GM12801 (cell line): ENCODE results near the gene GBX2.

Experiments
- CTCF ChIP-seq: IDR thresholded peaks from one replicate; pipeline ENCODE4 v1.5.1; 2011; ENCODE audit warnings: control low read depth; ENCODE audit not compliant: insufficient read length; ENCODE audit errors: extremely low read depth

The GBX2 gene

DNA sequence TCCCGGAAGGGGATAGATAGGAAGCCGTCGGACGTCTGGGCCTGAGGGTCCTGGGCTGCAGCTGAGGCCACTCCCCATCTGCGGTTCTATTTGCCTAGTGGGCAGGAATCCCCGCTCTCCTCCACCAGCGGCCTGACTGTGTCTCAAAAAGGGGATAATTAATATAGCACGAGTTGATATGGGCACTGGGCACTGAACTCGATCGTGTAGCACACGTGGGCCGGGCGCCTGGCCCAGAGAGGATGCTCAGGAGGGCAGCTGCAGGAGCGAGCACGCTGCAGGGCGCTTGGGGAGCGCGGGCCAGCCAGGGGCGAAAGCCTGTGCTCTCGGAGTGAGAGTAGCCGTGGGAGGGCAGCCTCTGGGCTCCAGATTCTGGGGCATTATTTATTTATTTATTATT lies 8.8 kb upstream of the GBX2 start:
- TF ChIP-seq CTCF, result no peak

DNA sequence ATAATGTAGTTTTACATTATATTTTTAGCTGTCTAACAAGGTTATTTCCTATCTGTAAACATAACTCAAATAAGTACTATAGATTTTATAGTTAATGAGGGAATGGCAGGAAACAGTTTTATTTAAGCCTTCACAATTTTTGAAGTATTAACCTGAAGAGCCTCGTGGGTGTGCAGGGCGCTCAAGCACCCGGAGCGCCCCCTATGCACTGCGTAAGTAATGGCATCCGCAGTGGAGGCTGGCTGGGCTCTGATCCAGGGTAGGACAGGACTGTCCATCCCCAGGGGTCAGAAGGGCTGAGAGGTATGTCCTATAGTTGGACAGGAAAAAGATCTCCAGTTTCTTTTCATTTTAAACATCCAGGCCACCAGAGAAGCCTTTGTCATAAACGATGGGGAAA lies 8.2 kb upstream of the GBX2 start:
- TF ChIP-seq CTCF, result no peak

DNA sequence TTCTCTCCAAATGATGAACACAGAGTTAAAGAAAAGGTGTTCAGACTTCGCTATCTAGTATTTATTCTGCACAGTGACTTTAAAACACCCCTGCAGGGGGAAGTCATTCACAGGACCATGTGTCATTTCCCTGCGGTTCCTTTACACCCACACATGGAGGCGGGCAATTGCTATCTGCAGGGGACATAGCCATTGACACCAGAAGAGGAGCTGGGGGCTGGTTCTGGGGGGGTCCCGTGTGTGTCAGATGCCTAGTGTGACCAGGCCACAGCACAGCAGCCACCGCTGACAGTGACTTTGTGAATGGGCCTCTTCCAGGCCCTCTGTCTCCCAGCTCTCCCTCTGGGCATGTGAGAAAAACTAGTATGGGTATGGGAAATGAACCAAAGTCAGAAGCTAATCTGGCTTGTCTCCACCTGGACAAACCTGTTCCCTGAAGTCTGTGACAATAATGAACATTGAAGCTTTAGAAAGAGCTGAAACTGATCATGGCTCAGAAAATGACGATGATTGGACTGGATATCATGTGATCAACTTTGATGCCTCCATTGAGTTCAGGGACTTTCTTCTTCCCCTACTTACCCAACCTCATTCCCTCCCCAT lies 7.5 kb upstream of the GBX2 start:
- no peak for TF ChIP-seq CTCF

GRCh38 chr2:236173729-236174607 lies 5.8 kb upstream of the GBX2 start:
- no peak for TF ChIP-seq CTCF

- TF ChIP-seq CTCF, result no peak
Measured at GRCh38 chr2:236173036-236173728, 5.0 kb upstream of the GBX2 start.

- no peak for TF ChIP-seq CTCF
Measured at GRCh38 chr2:236172255-236173035, 4.3 kb upstream of the GBX2 start.
